Tibial nerve (tissue), 4 donors: ENCODE data around the gene GPRIN2.

Experiments used
- CTCF ChIP-seq, 5 experiments: fragments of 200-600 bp in 3 of 5; fragments of 450-650 bp in 2 of 5; sonication (generic) in 3 of 5; IDR thresholded peaks; one replicate each; pipeline ENCODE4 v1.5.1; 2016 to 2019; ENCODE audit warnings: antibody characterized with exemption in 5 of 5, mild to moderate bottlenecking in 3 of 5, moderate library complexity in 2 of 5
- EP300 ChIP-seq, 2 donors: sonication (generic); formaldehyde crosslinking; IDR thresholded peaks; one replicate each; pipeline ENCODE4 v1.6.1; 2017; ENCODE audit warnings: antibody characterized with exemption in 2 of 2, mild to moderate bottlenecking in 1 of 2
- POLR2A ChIP-seq, 2 donors: fragments of 450-650 bp; IDR thresholded peaks; one replicate each; pipeline ENCODE4 v1.6.1; 2017; ENCODE audit warnings: antibody characterized with exemption in 2 of 2, mild to moderate bottlenecking in 2 of 2, moderate library complexity in 2 of 2

GRCh38 chr10:46545861-46546590 lies 10.4 kb downstream of the GPRIN2 start:
- TF ChIP-seq CTCF (IDR thresholded peaks at IDR 0.05) (no peak), POLR2A (IDR thresholded peaks at IDR 0.05) (no peak), EP300 (IDR thresholded peaks at IDR 0.05) (no peak)
